ENCODE measurements around the gene MRPL20.

Gene MRPL20

GRCh38 chr1:1442069-1442770 lies 35.1 kb upstream of the MRPL20 start:
- H3K4me3 ChIP-seq (ENCODE audit: low read length), result no peak overlapping the region
- H3K27me3 ChIP-seq (ENCODE audit: control insufficient read depth, insufficient read depth, low read length), result peaks cover 15% of the 10 kb centered on the region
- H3K4me1 ChIP-seq (ENCODE audit: control insufficient read depth, insufficient read depth, low read length), result peaks cover 5% of the 10 kb centered on the region
- H3K9me3 ChIP-seq (replicated peaks; ENCODE audit: low read length), result no peaks in the 10 kb centered on the region
- H3K9ac ChIP-seq (ENCODE audit: low read depth, low read length), result no peak overlapping the region
- H3K36me3 ChIP-seq (ENCODE audit: insufficient read depth, low read length), result no peaks in the 10 kb centered on the region
- H3K4me2 ChIP-seq (ENCODE audit: low read length), result no peak overlapping the region

- H3K27me3 ChIP-seq (ENCODE audit: control insufficient read depth, insufficient read depth, low read length), result peaks cover 24% of the 10 kb centered on the region
- H3K4me2 ChIP-seq (ENCODE audit: low read length), result peak overlapping the region; percentile 75
- H3K36me3 ChIP-seq (ENCODE audit: insufficient read depth, low read length), result no peaks in the 10 kb centered on the region
- H3K9ac ChIP-seq (ENCODE audit: low read depth, low read length), result no peak overlapping the region
- no peaks in the 10 kb centered on the region for H3K9me3 ChIP-seq (replicated peaks; ENCODE audit: low read length)
- peaks cover 5% of the 10 kb centered on the region for H3K4me1 ChIP-seq (ENCODE audit: control insufficient read depth, insufficient read depth, low read length)
- no peak overlapping the region for H3K4me3 ChIP-seq (ENCODE audit: low read length)
These were observed 34.2 kb upstream of the MRPL20 start for GRCh38 chr1:1441002-1441888.

GRCh38 chr1:1440262-1441001 lies 33.3 kb upstream of the MRPL20 start:
- Histone ChIP-seq H3K4me3 (ENCODE audit: low read length) (no peak overlapping the region), H3K4me1 (ENCODE audit: control insufficient read depth, insufficient read depth, low read length) (peaks cover 13% of the 10 kb centered on the region), H3K27me3 (ENCODE audit: control insufficient read depth, insufficient read depth, low read length) (peaks cover 26% of the 10 kb centered on the region), H3K4me2 (ENCODE audit: low read length) (no peak overlapping the region), H3K36me3 (ENCODE audit: insufficient read depth, low read length) (no peaks in the 10 kb centered on the region), H3K9me3 (replicated peaks; ENCODE audit: low read length) (no peaks in the 10 kb centered on the region), H3K9ac (ENCODE audit: low read depth, low read length) (no peak overlapping the region)

- no peak overlapping the region for H3K9ac ChIP-seq (ENCODE audit: low read depth, low read length)
- H3K4me3 ChIP-seq (ENCODE audit: low read length), result no peak overlapping the region
- H3K4me1 ChIP-seq (ENCODE audit: control insufficient read depth, insufficient read depth, low read length), result peaks cover 17% of the 10 kb centered on the region
- no peaks in the 10 kb centered on the region for H3K9me3 ChIP-seq (replicated peaks; ENCODE audit: low read length)
- peaks cover 30% of the 10 kb centered on the region for H3K27me3 ChIP-seq (ENCODE audit: control insufficient read depth, insufficient read depth, low read length)
- no peak overlapping the region for H3K4me2 ChIP-seq (ENCODE audit: low read length)
- H3K36me3 ChIP-seq (ENCODE audit: insufficient read depth, low read length), result no peaks in the 10 kb centered on the region
These were observed 32.6 kb upstream of the MRPL20 start for GRCh38 chr1:1439546-1440261.

GRCh38 chr1:1438531-1439381 lies 31.7 kb upstream of the MRPL20 start:
- no peaks in the 10 kb centered on the region for H3K36me3 ChIP-seq (ENCODE audit: insufficient read depth, low read length)
- H3K9ac ChIP-seq (ENCODE audit: low read depth, low read length), result no peak overlapping the region
- peaks cover 23% of the 10 kb centered on the region for H3K4me1 ChIP-seq (ENCODE audit: control insufficient read depth, insufficient read depth, low read length)
- no peaks in the 10 kb centered on the region for H3K9me3 ChIP-seq (replicated peaks; ENCODE audit: low read length)
- no peak overlapping the region for H3K4me3 ChIP-seq (ENCODE audit: low read length)
- no peak overlapping the region for H3K4me2 ChIP-seq (ENCODE audit: low read length)
- peaks cover 27% of the 10 kb centered on the region for H3K27me3 ChIP-seq (ENCODE audit: control insufficient read depth, insufficient read depth, low read length)

- Histone ChIP-seq H3K4me2 (ENCODE audit: low read length) (no peak overlapping the region), H3K36me3 (ENCODE audit: insufficient read depth, low read length) (no peaks in the 10 kb centered on the region), H3K9ac (ENCODE audit: low read depth, low read length) (no peak overlapping the region), H3K9me3 (replicated peaks; ENCODE audit: low read length) (no peaks in the 10 kb centered on the region), H3K27me3 (ENCODE audit: control insufficient read depth, insufficient read depth, low read length) (peaks cover 27% of the 10 kb centered on the region), H3K4me1 (ENCODE audit: control insufficient read depth, insufficient read depth, low read length) (peaks cover 32% of the 10 kb centered on the region), H3K4me3 (ENCODE audit: low read length) (no peak overlapping the region)
These were observed 30.8 kb upstream of the MRPL20 start for GRCh38 chr1:1437904-1438376.

- Histone ChIP-seq H3K27me3 (ENCODE audit: control insufficient read depth, insufficient read depth, low read length) (peaks cover 22% of the 10 kb centered on the region), H3K4me1 (ENCODE audit: control insufficient read depth, insufficient read depth, low read length) (peaks cover 36% of the 10 kb centered on the region), H3K36me3 (ENCODE audit: insufficient read depth, low read length) (no peaks in the 10 kb centered on the region), H3K9me3 (replicated peaks; ENCODE audit: low read length) (no peaks in the 10 kb centered on the region), H3K4me2 (ENCODE audit: low read length) (no peak overlapping the region), H3K4me3 (ENCODE audit: low read length) (no peak overlapping the region), H3K9ac (ENCODE audit: low read depth, low read length) (no peak overlapping the region)
These were observed 30.2 kb upstream of the MRPL20 start for GRCh38 chr1:1437033-1437903.

GRCh38 chr1:1436630-1437032 lies 29.5 kb upstream of the MRPL20 start:
- Histone ChIP-seq H3K36me3 (ENCODE audit: insufficient read depth, low read length) (no peaks in the 10 kb centered on the region), H3K4me3 (ENCODE audit: low read length) (no peak overlapping the region), H3K9ac (ENCODE audit: low read depth, low read length) (no peak overlapping the region), H3K9me3 (replicated peaks; ENCODE audit: low read length) (no peaks in the 10 kb centered on the region), H3K4me2 (ENCODE audit: low read length) (no peak overlapping the region), H3K27me3 (ENCODE audit: control insufficient read depth, insufficient read depth, low read length) (peaks cover 21% of the 10 kb centered on the region), H3K4me1 (ENCODE audit: control insufficient read depth, insufficient read depth, low read length) (peaks cover 43% of the 10 kb centered on the region)

GRCh38 chr1:1435911-1436629 lies 29.0 kb upstream of the MRPL20 start:
- Histone ChIP-seq H3K27me3 (ENCODE audit: control insufficient read depth, insufficient read depth, low read length) (peaks cover 21% of the 10 kb centered on the region), H3K36me3 (ENCODE audit: insufficient read depth, low read length) (no peaks in the 10 kb centered on the region), H3K9me3 (replicated peaks; ENCODE audit: low read length) (no peaks in the 10 kb centered on the region), H3K4me3 (ENCODE audit: low read length) (peak overlapping the region; percentile 66), H3K4me2 (ENCODE audit: low read length) (peak overlapping the region; percentile 84), H3K9ac (ENCODE audit: low read depth, low read length) (peak overlapping the region; percentile 30), H3K4me1 (ENCODE audit: control insufficient read depth, insufficient read depth, low read length) (peaks cover 43% of the 10 kb centered on the region)

Measured in skeletal muscle satellite cell (primary cell).